Suprapubic skin (tissue), 4 donors: ENCODE results near the gene CRNKL1. TPM values are rescaled to one million over a fixed set of nuclear protein-coding genes. Genes with fewer than 3 reads are reported as not detected.

Experiments
- DNase-seq, 2 donors: peaks; one replicate each; pipeline ENCODE4 v3.0.0-alpha.2; 2019; ENCODE audit warnings: low spot score in 2 of 2
- H3K27ac ChIP-seq: fragments of 200-600 bp; sonication (generic); one replicate; pipeline ENCODE4 v1.5.1; 2019
- H3K27me3 ChIP-seq: fragments of 200-600 bp; sonication (generic); one replicate; pipeline ENCODE4 v1.5.1; 2019
- H3K36me3 ChIP-seq: fragments of 200-600 bp; sonication (generic); one replicate; pipeline ENCODE4 v1.5.1; 2019
- H3K4me1 ChIP-seq: fragments of 200-600 bp; sonication (generic); one replicate; pipeline ENCODE4 v1.5.1; 2019
- H3K4me3 ChIP-seq: fragments of 200-600 bp; sonication (generic); one replicate; pipeline ENCODE4 v1.5.1; 2019; ENCODE audit warnings: mild to moderate bottlenecking
- H3K9me3 ChIP-seq: fragments of 200-600 bp; sonication (generic); one replicate; pipeline ENCODE4 v1.5.1; 2019
- CTCF ChIP-seq, 2 donors: fragments of 200-600 bp in 1 of 2; fragments of 450-650 bp in 1 of 2; sonication (generic) in 1 of 2; IDR thresholded peaks; one replicate each; pipeline ENCODE4 v1.5.1; 2016 to 2019; ENCODE audit warnings: antibody characterized with exemption in 2 of 2, mild to moderate bottlenecking in 1 of 2, moderate library complexity in 1 of 2
- EP300 ChIP-seq: sonication (generic); formaldehyde crosslinking; IDR thresholded peaks from one replicate; pipeline ENCODE4 v1.6.1; 2017; ENCODE audit warnings: antibody characterized with exemption
- POLR2A ChIP-seq, 2 donors: fragments of 450-650 bp; IDR thresholded peaks; one replicate each; pipeline ENCODE4 v1.6.1; 2017; ENCODE audit warnings: antibody characterized with exemption in 2 of 2, mild to moderate bottlenecking in 2 of 2, moderate library complexity in 2 of 2
- POLR2AphosphoS5 ChIP-seq, 3 donors: sonication (generic); formaldehyde crosslinking; IDR thresholded peaks; one replicate each; pipeline ENCODE4 v1.6.1; 2017; ENCODE audit warnings: antibody characterized with exemption in 3 of 3
- WGBS: methylation state at CpG from one replicate; pipeline ENCODE4 v1.1.5; 2018; 5-methylcytosine and 5-hydroxymethylcytosine counted together
- total RNA-seq, 4 donors: library from RNA; depleted of rRNA; stranded (reverse); fragments of >200 nt; gene quantifications; one replicate each; pipeline ENCODE4 v1.1.0, GENCODE V29; 2016

The CRNKL1 gene
- total RNA-seq, 4 donors from 2014 or later = 13.6 to 19.4 (median 16.7) TPM

- no peak for TF ChIP-seq CTCF (IDR thresholded peaks at IDR 0.05)
- TF ChIP-seq POLR2AphosphoS5 (IDR thresholded peaks at IDR 0.05) = no peak
- no peak for TF ChIP-seq EP300
- no peak for TF ChIP-seq POLR2A (IDR thresholded peaks at IDR 0.05)
- Histone ChIP-seq H3K27ac (no peak overlapping the region), H3K9me3 (no peaks in the 10 kb centered on the region), H3K27me3 (no peaks in the 10 kb centered on the region), H3K4me1 (no peaks in the 10 kb centered on the region), H3K36me3 (peaks cover 98% of the 10 kb centered on the region), H3K4me3 (no peak overlapping the region)
- WGBS = 86% methylated on average over 3 of the region's 3 CpGs
- DNase-seq = no peak
These were observed 15.5 kb downstream of the CRNKL1 start for GRCh38 chr20:20036756-20037155.

GRCh38 chr20:20034486-20034885 is 17.8 kb downstream of the CRNKL1 start:
- no peak overlapping the region for H3K4me3 ChIP-seq
- no peaks in the 10 kb centered on the region for H3K9me3 ChIP-seq
- no peaks in the 10 kb centered on the region for H3K4me1 ChIP-seq
- no peak for TF ChIP-seq POLR2AphosphoS5 (IDR thresholded peaks at IDR 0.05)
- no peaks in the 10 kb centered on the region for H3K27me3 ChIP-seq
- H3K36me3 ChIP-seq = peaks cover 96% of the 10 kb centered on the region
- WGBS = 86% methylated on average over 4 of the region's 4 CpGs
- DNase-seq = no peak
- H3K27ac ChIP-seq = no peak overlapping the region

GRCh38 chr20:20031790-20032189 is 20.5 kb downstream of the CRNKL1 start:
- H3K27ac ChIP-seq = no peak overlapping the region
- 81% methylated on average over 5 of the region's 5 CpGs for WGBS

GRCh38 chr20:20027284-20027683 is 25.0 kb downstream of the CRNKL1 start:
- no peaks in the 10 kb centered on the region for H3K9me3 ChIP-seq
- DNase-seq = no peak
- H3K4me3 ChIP-seq = no peak overlapping the region
- H3K27ac ChIP-seq = no peak overlapping the region
- peaks cover 73% of the 10 kb centered on the region for H3K36me3 ChIP-seq
- WGBS = 55% methylated on average over 2 of the region's 2 CpGs
- H3K4me1 ChIP-seq = no peaks in the 10 kb centered on the region
- TF ChIP-seq POLR2A (IDR thresholded peaks at IDR 0.05) = no peak
- H3K27me3 ChIP-seq = no peaks in the 10 kb centered on the region

More at GRCh38 chr20:20031790-20032189, 20.5 kb downstream of the CRNKL1 start:
- peaks cover 94% of the 10 kb centered on the region for H3K36me3 ChIP-seq
- H3K9me3 ChIP-seq = no peaks in the 10 kb centered on the region
- no peak overlapping the region for H3K4me3 ChIP-seq
- no peaks in the 10 kb centered on the region for H3K27me3 ChIP-seq
- no peaks in the 10 kb centered on the region for H3K4me1 ChIP-seq
- TF ChIP-seq EP300 (no peak), POLR2AphosphoS5 (IDR thresholded peaks at IDR 0.05) (no peak), POLR2A (IDR thresholded peaks at IDR 0.05) (no peak), CTCF (IDR thresholded peaks at IDR 0.05) (no peak)
- no peak for DNase-seq

GRCh38 chr20:20024942-20025341 is 27.3 kb downstream of the CRNKL1 start:
- Histone ChIP-seq H3K4me1 (peaks cover 12% of the 10 kb centered on the region), H3K27ac (no peak overlapping the region), H3K9me3 (no peaks in the 10 kb centered on the region), H3K4me3 (no peak overlapping the region), H3K27me3 (no peaks in the 10 kb centered on the region), H3K36me3 (peaks cover 52% of the 10 kb centered on the region)
- no peak for DNase-seq
- TF ChIP-seq EP300 = no peak
- TF ChIP-seq CTCF (IDR thresholded peaks at IDR 0.05) = no peak
- no peak for TF ChIP-seq POLR2A (IDR thresholded peaks at IDR 0.05)
- no peak for TF ChIP-seq POLR2AphosphoS5 (IDR thresholded peaks at IDR 0.05)

GRCh38 chr20:20023395-20023794 is 28.9 kb downstream of the CRNKL1 start:
- H3K4me1 ChIP-seq = peaks cover 28% of the 10 kb centered on the region
- peaks cover 36% of the 10 kb centered on the region for H3K36me3 ChIP-seq
- H3K9me3 ChIP-seq = no peaks in the 10 kb centered on the region
- TF ChIP-seq CTCF (IDR thresholded peaks at IDR 0.05) (no peak), POLR2AphosphoS5 (IDR thresholded peaks at IDR 0.05) (no peak), POLR2A (IDR thresholded peaks at IDR 0.05) (no peak), EP300 (no peak)
- WGBS = 88% methylated on average over 3 of the region's 3 CpGs
- H3K27me3 ChIP-seq = no peaks in the 10 kb centered on the region
- no peak overlapping the region for H3K4me3 ChIP-seq
- no peak overlapping the region for H3K27ac ChIP-seq
- no peak for DNase-seq
